IMR-90 (cell line): ENCODE data around the gene PDE4C. TPM values are rescaled to one million over a fixed set of nuclear protein-coding genes. Genes with fewer than 3 reads are reported as not detected.

ENCODE experiments used
- ATAC-seq: fragments of 200-7000 bp; cut with Tn5 transposase; 2 replicates; pipeline ENCODE4 v1.9.1; 2020; ENCODE audit warnings: low read depth, mild to moderate bottlenecking, moderate library complexity
- BruUV-seq: library from RNA; stranded (reverse); fragments of 400-500 nt; replicated peaks from 2 replicates; lab custom pipeline; 2021; lab: Mats Ljungman, UMichigan
- CTCF ChIA-PET: fragments of 300-600 bp; formaldehyde crosslinking; extraction: SDS; loops from one replicate; lab custom pipeline; 2021; ENCODE audit warnings: antibody characterized with exemption; lab: Yijun Ruan, JAX
- POLR2A ChIA-PET: fragments of 300-600 bp; sonication (Branson Sonifier 250); formaldehyde crosslinking; loops from one replicate; lab custom pipeline; 2022; ENCODE audit warnings: antibody characterized with exemption; ENCODE audit not compliant: unreplicated experiment; lab: Charles Lee
- DNase-seq: peaks from one replicate; pipeline ENCODE4 v3.0.0; 2013
- H2AFZ ChIP-seq: replicated peaks from 2 replicates; pipeline ENCODE3; 2013; ENCODE audit warnings: low read length, mild to moderate bottlenecking; ENCODE audit not compliant: poor library complexity
- H2AK5ac ChIP-seq: 2 replicates; pipeline ENCODE4 v1.6.1; 2013; ENCODE audit warnings: low read depth, low read length, inconsistent platforms
- H2AK9ac ChIP-seq: replicated peaks from 2 replicates; pipeline ENCODE3; 2013; ENCODE audit warnings: mild to moderate bottlenecking, low read depth, low read length, moderate library complexity; ENCODE audit not compliant: poor library complexity
- H2BK120ac ChIP-seq: 2 replicates; pipeline ENCODE4 v1.6.1; 2013; ENCODE audit warnings: low read depth, low read length, inconsistent platforms
- H2BK15ac ChIP-seq: 3 replicates; pipeline ENCODE4 v1.6.1; 2013; ENCODE audit warnings: low read depth, low read length, inconsistent platforms
- H2BK20ac ChIP-seq: 2 replicates; pipeline ENCODE4 v1.6.1; 2013; ENCODE audit warnings: low read depth, mild to moderate bottlenecking, inconsistent platforms, low read length, moderate library complexity
- H2BK5ac ChIP-seq: 2 replicates; pipeline ENCODE4 v1.6.1; 2013; ENCODE audit warnings: mild to moderate bottlenecking, low read depth, low read length, inconsistent platforms; ENCODE audit not compliant: poor library complexity, severe bottlenecking
- H3K14ac ChIP-seq: replicated peaks from 2 replicates; pipeline ENCODE4 v1.6.1; 2013; ENCODE audit warnings: low read depth, low read length, inconsistent platforms
- H3K18ac ChIP-seq: 2 replicates; pipeline ENCODE4 v1.6.1; 2013; ENCODE audit warnings: low read depth, low read length, control low read depth
- H3K23ac ChIP-seq: 2 replicates; pipeline ENCODE4 v1.6.1; 2013; ENCODE audit warnings: low read depth, low read length, inconsistent platforms
- H3K27ac ChIP-seq: 2 replicates; pipeline ENCODE4 v1.5.1; 2013; ENCODE audit warnings: mild to moderate bottlenecking, control low read depth, low read length; ENCODE audit not compliant: insufficient read depth
- H3K27me3 ChIP-seq: 2 replicates; pipeline ENCODE4 v1.6.1; 2013; ENCODE audit warnings: low read length; ENCODE audit not compliant: control insufficient read depth, insufficient read depth
- H3K36me3 ChIP-seq: 2 replicates; pipeline ENCODE4 v1.6.1; 2013; ENCODE audit warnings: low read length, mixed read lengths; ENCODE audit not compliant: control insufficient read depth, insufficient read depth
- H3K4ac ChIP-seq: 2 replicates; pipeline ENCODE4 v1.6.1; 2013; ENCODE audit warnings: low read depth, low read length, inconsistent platforms
- H3K4me1 ChIP-seq: 2 replicates; pipeline ENCODE4 v1.6.1; 2013; ENCODE audit warnings: low read length, mixed read lengths; ENCODE audit not compliant: control insufficient read depth, insufficient read depth
- H3K4me2 ChIP-seq: 2 replicates; pipeline ENCODE4 v1.6.1; 2013; ENCODE audit warnings: low read depth, mild to moderate bottlenecking, control low read depth, low read length, moderate library complexity
- H3K4me3 ChIP-seq: 2 replicates; pipeline ENCODE4 v1.5.1; 2013; ENCODE audit warnings: low read depth, mild to moderate bottlenecking, control low read depth, low read length, moderate library complexity; ENCODE audit not compliant: insufficient read depth
- H3K56ac ChIP-seq: 2 replicates; pipeline ENCODE4 v1.6.1; 2013; ENCODE audit warnings: low read length, inconsistent platforms; ENCODE audit not compliant: insufficient read depth; ENCODE audit errors: extremely low read depth
- H3K79me1 ChIP-seq, 2 experiments: 2 replicates each; pipeline ENCODE4 v1.6.1; 2013; ENCODE audit warnings: low read length in 2 of 2, inconsistent platforms in 1 of 2, low read depth in 1 of 2
- H3K9ac ChIP-seq: 2 replicates; pipeline ENCODE4 v1.6.1; 2013; ENCODE audit warnings: low read depth, low read length, control low read depth
- H3K9me1 ChIP-seq: 2 replicates; pipeline ENCODE4 v1.6.1; 2013; ENCODE audit warnings: low read length, inconsistent platforms; ENCODE audit not compliant: insufficient read depth
- H3K9me3 ChIP-seq: 2 replicates; pipeline ENCODE4 v1.6.1; 2013; ENCODE audit warnings: low read length; ENCODE audit not compliant: control insufficient read depth, insufficient read depth
- H4K20me1 ChIP-seq: 2 replicates; pipeline ENCODE4 v1.6.1; 2013; ENCODE audit warnings: low read length, inconsistent platforms; ENCODE audit not compliant: insufficient read depth
- H4K5ac ChIP-seq: 2 replicates; pipeline ENCODE4 v1.6.1; 2013; ENCODE audit warnings: mild to moderate bottlenecking, low read depth, low read length, control low read depth
- H4K8ac ChIP-seq, 2 experiments: 2 replicates each; pipeline ENCODE4 v1.6.1; 2013; ENCODE audit warnings: low read depth in 2 of 2, low read length in 2 of 2, control low read depth in 1 of 2, inconsistent platforms in 1 of 2
- H4K91ac ChIP-seq: 2 replicates; pipeline ENCODE4 v1.6.1; 2013; ENCODE audit warnings: low read depth, low read length, inconsistent platforms; ENCODE audit not compliant: insufficient read depth
- BHLHE40 ChIP-seq: fragments of 150-350 bp; IDR thresholded peaks from 2 replicates; pipeline ENCODE4 v1.6.1; 2016; ENCODE audit warnings: mild to moderate bottlenecking, low read depth, low read length
- CEBPB ChIP-seq: IDR thresholded peaks from 2 replicates; pipeline ENCODE4 v1.6.1; 2012; ENCODE audit warnings: low read depth, low read length, improper control_type of control experiment
- CHD1 ChIP-seq: IDR thresholded peaks from 2 replicates; pipeline ENCODE4 v1.6.1; 2012; ENCODE audit warnings: low read depth, low read length, improper control_type of control experiment
- CTCF ChIP-seq: conservative IDR thresholded peaks from 2 replicates; pipeline ENCODE4 v1.5.1; 2012; ENCODE audit warnings: mild to moderate bottlenecking, low read depth, low read length, improper control_type of control experiment
- ELK1 ChIP-seq: fragments of 150-350 bp; IDR thresholded peaks from 2 replicates; pipeline ENCODE4 v1.6.1; 2016; ENCODE audit warnings: low read depth, mild to moderate bottlenecking, low read length, moderate library complexity, borderline replicate concordance
- MAZ ChIP-seq: IDR thresholded peaks from 2 replicates; pipeline ENCODE4 v1.6.1; 2012; ENCODE audit warnings: low read depth, mild to moderate bottlenecking, low read length, improper control_type of control experiment, moderate library complexity, borderline replicate concordance
- MXI1 ChIP-seq: IDR thresholded peaks from 2 replicates; pipeline ENCODE4 v1.6.1; 2012; ENCODE audit warnings: low read depth, mild to moderate bottlenecking, low read length, moderate library complexity, borderline replicate concordance
- NFE2L2 ChIP-seq: fragments of 150-350 bp; IDR thresholded peaks from 2 replicates; pipeline ENCODE4 v1.6.1; 2016; ENCODE audit warnings: low read depth, mild to moderate bottlenecking, low read length
- RAD21 ChIP-seq: IDR thresholded peaks from 2 replicates; pipeline ENCODE4 v1.6.1; 2012; ENCODE audit warnings: low read length, improper control_type of control experiment
- RCOR1 ChIP-seq: IDR thresholded peaks from 2 replicates; pipeline ENCODE4 v1.6.1; 2012; ENCODE audit warnings: mild to moderate bottlenecking, low read length, improper control_type of control experiment; ENCODE audit not compliant: insufficient replicate concordance
- RFX5 ChIP-seq: IDR thresholded peaks from 2 replicates; pipeline ENCODE4 v1.8.0; 2012; ENCODE audit warnings: low read depth, mild to moderate bottlenecking, low read length, moderate library complexity
- SMC3 ChIP-seq: fragments of 150-350 bp; IDR thresholded peaks from 2 replicates; pipeline ENCODE4 v1.6.1; 2016; ENCODE audit warnings: low read depth, mild to moderate bottlenecking, antibody characterized with exemption, low read length, moderate library complexity
- USF2 ChIP-seq: fragments of 150-350 bp; IDR thresholded peaks from 2 replicates; pipeline ENCODE4 v1.6.1; 2017; ENCODE audit warnings: mild to moderate bottlenecking, antibody characterized with exemption, low read length, low read depth
- WGBS, 2 experiments: methylation state at CpG; one replicate each; pipeline versions ENCODE4 v1.1.5 to v1.1.7; 2013; ENCODE audit warnings: missing lambda C conversion rate in 2 of 2; ENCODE audit not compliant: insufficient read length in 1 of 2; ENCODE audit errors: extremely low coverage in 2 of 2; 5-methylcytosine and 5-hydroxymethylcytosine counted together
- dilution Hi-C: fragments of 300-500 bp; cut with HindIII; formaldehyde crosslinking; loops from one replicate; pipeline ENCODE4 v1.14.3; 2018; ENCODE audit warnings: low sequenced_read_pairs; ENCODE audit not compliant: unreplicated experiment
- in situ Hi-C: fragments of 300-500 bp; cut with MboI; formaldehyde crosslinking; loops from 3 replicates; pipeline ENCODE4 v1.14.3; 2019; ENCODE audit warnings: low sequenced_read_pairs, inconsistent platforms, mixed read lengths
- intact Hi-C: fragments of 100-400 bp; cut with micrococcal nuclease; formaldehyde crosslinking; loops from 2 replicates; pipeline ENCODE4 v1.10.0; 2022
- polyA plus RNA-seq, 3 experiments: library from polyadenylated mRNA; depleted of rRNA; stranded (reverse); fragments of >200 nt; gene quantifications; 2 replicates each; pipeline ENCODE4 v1.2.3, GENCODE V29; 2012; ENCODE audit warnings: low replicate concordance in 1 of 3
- total RNA-seq: library from RNA; depleted of rRNA; stranded (reverse); fragments of >200 nt; gene quantifications from 2 replicates; pipeline ENCODE4 v1.2.3, GENCODE V29; 2012

PDE4C gene
- total and polyA plus RNA-seq, 2 of the 4 experiments (the other 2 are of a cell fraction) = 0.18 to 0.24 TPM

- no peak overlapping the region for H2BK120ac ChIP-seq
- WGBS, 2 experiments = 85% methylated on average over 5 of the region's 19 CpGs; no CpG with 5 or more reads in 1 of the 2 experiments
- TF ChIP-seq MAZ = no peak
- TF ChIP-seq USF2 = no peak
- TF ChIP-seq CTCF = no peak
- no peak for TF ChIP-seq RFX5
- TF ChIP-seq MXI1 = no peak
- no peak for TF ChIP-seq RCOR1
- no peak for TF ChIP-seq CEBPB
- TF ChIP-seq ELK1 = no peak
- TF ChIP-seq SMC3 = no peak
- no peak for TF ChIP-seq CHD1
- TF ChIP-seq RAD21 = no peak
- TF ChIP-seq NFE2L2 = no peak
- no peak for TF ChIP-seq BHLHE40
- ChIA-PET CTCF (interaction anchor here (1.0 kb wide), 1 partner anchor 9 kb away, joined by 4 read pairs; no protein-coding TSS in a partner anchor), POLR2A (no interaction called here)
- H3K56ac ChIP-seq = no peak overlapping the region
- no peak overlapping the region for H3K4me3 ChIP-seq
- no peak overlapping the region for H2AK5ac ChIP-seq
- peaks cover 4% of the 10 kb centered on the region; the same call in 1 of the 2 replicates for H3K27me3 ChIP-seq
- BruUV-seq = no TSS peak
- H3K36me3 ChIP-seq = no peaks in the 10 kb centered on the region
- no peak overlapping the region for H4K91ac ChIP-seq
- H4K5ac ChIP-seq = no peak overlapping the region
- no peak overlapping the region for H3K27ac ChIP-seq
- 0 out of 2 replicates have a peak, but pooled peaks cover 3% of the 10 kb centered on the region for H3K9me1 ChIP-seq
- no peak overlapping the region for H3K9ac ChIP-seq
- DNase-seq (no peak), ATAC-seq (no peak)
- H4K8ac ChIP-seq = no peak overlapping the region
- H3K9me3 ChIP-seq = no peaks in the 10 kb centered on the region
- intact Hi-C loops = no loop called here
- H3K4ac ChIP-seq = no peak overlapping the region
- H2BK15ac ChIP-seq = no peak overlapping the region
- no peak overlapping the region; the same call in 1 of the 2 replicates for H3K14ac ChIP-seq
- H4K20me1 ChIP-seq = no peaks in the 10 kb centered on the region
- no peak overlapping the region for H3K18ac ChIP-seq
- H3K23ac ChIP-seq = no peak overlapping the region
- no peaks in the 10 kb centered on the region for H3K79me1 ChIP-seq
- H3K4me1 ChIP-seq = peaks cover 3% of the 10 kb centered on the region; the same call in 1 of the 2 replicates
- dilution Hi-C loops = no loop called here
- H2AFZ ChIP-seq = no peak overlapping the region
- in situ Hi-C loops = no loop called here
- H2AK9ac ChIP-seq = peak overlapping the region; percentile 13
- no peak overlapping the region for H2BK5ac ChIP-seq
- H2BK20ac ChIP-seq = no peak overlapping the region
- H3K4me2 ChIP-seq = no peak overlapping the region
These were observed 49.6 kb downstream of the PDE4C start for GRCh38 chr19:18176367-18177310.
